ENCODE measurements around the gene SYNE1.
"Not testable (repeated sequence)": the region's sequence is repeated elsewhere in the genome, so short reads cannot be mapped to it uniquely, and the experiment has no call there.

The SYNE1 gene

DNA sequence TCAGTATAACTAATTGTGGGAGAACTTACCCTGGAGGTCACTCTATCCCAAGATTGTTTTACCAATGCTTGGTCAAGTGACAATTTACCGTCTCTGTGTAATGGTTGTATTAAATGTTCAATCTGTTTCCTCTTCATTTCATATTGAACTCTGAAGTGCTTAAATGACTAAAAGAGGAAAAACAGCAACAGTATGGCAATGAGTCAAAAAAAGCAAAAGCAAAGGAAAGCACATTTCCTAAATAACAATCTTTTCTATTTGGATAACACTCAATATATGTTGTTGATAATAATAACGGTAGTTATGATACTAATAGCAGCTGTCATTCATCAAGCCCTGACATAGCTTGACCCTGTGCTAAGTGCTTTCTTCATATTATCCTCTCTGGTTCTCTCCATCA is 152.4 kb downstream of the SYNE1 start:
- no peak for FAIRE-seq

- no peak for FAIRE-seq
Observed at GRCh38 chr6:152482289-152482688, 154.9 kb downstream of the SYNE1 start.

DNA sequence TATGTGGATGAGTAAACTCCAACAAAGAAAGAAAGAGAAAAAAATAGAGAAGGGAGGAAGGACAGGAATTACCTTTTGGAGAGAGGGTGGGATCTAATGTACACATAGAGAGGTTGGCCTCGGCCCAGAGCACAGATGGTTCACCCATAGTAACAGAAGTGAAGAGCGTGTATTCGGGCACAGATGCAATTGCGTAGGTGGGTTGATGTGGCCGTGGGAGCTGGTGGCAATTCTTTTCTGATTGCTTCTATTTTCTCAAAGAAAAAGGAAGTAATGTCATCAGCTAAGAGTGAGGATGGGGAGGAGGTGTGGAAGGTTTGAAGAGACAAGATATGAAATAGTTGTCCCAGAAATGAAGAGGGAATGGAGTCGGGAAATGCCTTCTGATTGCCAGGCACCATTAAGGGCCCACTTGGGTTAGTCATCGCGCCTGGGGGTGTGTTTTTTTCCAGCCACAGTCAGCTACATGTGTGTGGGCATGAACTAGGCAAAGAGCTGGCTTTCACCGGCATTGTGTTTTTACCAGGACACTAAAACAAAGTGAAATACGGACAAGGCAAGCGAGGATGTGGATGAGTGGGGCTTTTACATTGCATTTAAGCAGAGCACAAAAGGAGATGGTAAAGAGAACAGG is 158.7 kb downstream of the SYNE1 start:
- FAIRE-seq, result no peak

- no peak for FAIRE-seq
Observed at GRCh38 chr6:152474354-152474753, 162.8 kb downstream of the SYNE1 start.

DNA sequence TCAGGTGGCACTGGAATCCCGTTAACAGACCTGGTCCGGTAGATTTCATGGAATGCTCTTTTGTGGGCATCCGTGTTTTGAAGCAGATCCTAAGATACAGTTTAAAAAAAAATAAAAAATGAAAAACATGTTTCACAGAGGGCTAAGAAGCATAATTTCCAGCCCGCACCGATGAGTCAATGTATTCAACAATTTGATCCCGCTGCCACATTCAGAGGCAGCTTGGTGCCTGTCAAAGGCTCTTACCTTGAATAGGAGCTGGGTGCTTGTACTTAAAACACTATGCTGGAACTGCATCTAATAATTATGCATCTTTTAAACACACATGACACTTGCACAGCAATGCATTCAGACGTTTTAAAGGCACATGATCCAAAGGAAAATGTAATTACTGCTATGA is 164.8 kb downstream of the SYNE1 start:
- no peak for FAIRE-seq

- peak; percentile 72 for FAIRE-seq
Observed at GRCh38 chr6:152471456-152472265, 165.5 kb downstream of the SYNE1 start.

- no peak for FAIRE-seq
Observed at GRCh38 chr6:152463164-152463563, 174.0 kb downstream of the SYNE1 start.

GRCh38 chr6:152462716-152463115 is 174.4 kb downstream of the SYNE1 start:
- FAIRE-seq, result no peak

DNA sequence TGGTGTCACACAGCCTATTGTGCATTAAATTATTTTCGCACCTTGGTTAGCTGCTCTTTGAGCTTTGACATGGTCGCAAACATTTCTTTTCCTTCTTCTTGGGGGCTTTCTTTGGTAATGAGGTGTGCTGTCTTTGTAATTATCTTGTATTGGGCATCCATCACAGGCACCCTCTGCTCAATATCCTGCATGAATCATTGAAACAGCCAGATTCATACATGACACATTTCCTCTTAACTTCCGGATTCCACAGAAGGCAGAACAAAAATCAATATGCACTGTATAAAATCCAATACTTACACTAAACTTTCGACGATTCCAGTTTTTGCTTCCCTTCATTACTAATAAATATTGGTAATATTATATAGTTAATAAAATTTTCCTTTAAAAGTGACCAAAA is 175.6 kb downstream of the SYNE1 start:
- no peak for FAIRE-seq

DNA sequence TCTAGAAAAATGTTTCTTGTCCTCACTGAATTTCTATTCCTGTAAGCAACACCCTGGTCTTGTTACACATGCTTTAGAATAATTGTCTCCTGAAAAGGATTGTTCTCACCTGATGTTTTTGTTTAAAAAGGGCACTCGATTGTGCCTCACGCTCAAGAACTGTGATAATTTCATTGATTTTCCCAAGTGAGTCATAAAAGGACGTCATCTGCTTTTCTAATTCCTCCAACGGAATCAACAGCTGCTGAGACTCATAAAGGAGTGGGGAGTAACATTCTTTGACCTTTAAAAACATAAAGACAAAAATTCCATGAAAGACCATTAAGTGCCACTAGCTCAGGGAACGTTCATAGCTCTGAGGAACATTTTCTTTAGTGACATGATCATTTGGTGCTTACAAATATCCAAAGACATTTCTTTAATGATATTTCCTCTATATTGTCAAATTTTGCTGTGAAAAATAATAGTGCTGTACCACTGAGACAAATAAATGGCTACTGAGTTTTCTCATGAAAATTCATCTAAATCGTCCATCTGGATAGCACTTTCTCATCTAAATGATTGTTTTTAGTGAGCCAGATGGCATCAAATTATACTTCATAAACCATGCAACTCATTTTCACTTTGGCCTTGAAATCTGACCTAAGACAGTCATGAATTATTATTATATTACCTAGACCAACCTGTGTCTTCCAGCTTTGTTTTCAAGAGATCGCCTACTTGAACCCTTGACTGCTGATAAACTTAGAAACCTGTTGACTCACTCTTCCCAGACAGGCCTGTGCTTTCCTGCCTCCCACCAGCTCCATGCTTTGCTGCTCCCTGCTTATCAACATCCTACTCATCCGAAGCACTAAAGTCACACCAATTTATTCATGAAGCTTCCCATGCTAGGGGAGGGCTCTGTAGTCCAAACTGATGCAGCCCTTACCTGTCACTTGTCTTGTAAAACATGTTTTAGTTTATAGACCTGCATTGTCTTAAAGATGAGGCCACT is 178.2 kb downstream of the SYNE1 start:
- no peak for FAIRE-seq

- no peak for FAIRE-seq
Observed at GRCh38 chr6:152457949-152458624, 179.1 kb downstream of the SYNE1 start.

DNA sequence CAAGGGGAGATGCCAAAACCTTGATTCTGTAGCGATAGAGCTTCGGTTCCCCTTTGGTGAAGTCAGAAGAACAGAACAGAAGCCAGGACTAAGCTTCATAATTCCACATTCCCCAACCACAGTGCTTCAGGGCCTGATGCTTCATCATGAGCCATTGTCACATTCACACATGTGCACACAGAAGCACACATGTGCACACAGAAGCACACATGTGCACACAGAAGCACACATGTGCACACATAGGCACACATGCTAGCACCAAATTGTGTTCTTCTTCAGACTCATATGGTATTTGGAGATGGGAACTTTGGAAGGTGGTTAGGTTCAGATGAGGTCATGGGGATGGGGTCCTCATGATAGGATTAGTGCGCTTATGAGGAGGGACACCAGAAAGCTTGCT is 183.2 kb downstream of the SYNE1 start:
- no peak for FAIRE-seq

DNA sequence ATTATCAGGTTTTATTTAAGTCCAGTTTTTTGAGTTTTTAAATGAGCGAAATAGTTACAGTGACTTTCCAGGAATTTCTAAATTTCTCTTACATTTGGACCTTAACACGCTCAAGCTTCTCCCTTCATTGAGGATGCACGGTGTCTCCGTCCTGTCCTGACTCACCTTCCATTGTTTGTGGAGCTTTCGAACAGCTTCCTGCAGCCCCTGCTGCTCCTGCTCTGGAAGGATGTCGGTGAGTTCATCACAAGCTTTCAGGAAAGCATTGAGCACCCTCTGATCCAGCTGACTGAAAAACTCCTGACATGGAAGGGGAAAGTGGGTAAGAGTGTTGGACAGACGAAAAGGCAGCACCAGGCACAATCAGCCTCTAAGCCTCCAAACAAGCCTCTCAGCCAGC is 183.7 kb downstream of the SYNE1 start:
- no peak for FAIRE-seq

- no peak for FAIRE-seq
Observed at GRCh38 chr6:152452639-152453038, 184.5 kb downstream of the SYNE1 start.

GRCh38 chr6:152450519-152450918 is 186.6 kb downstream of the SYNE1 start:
- no peak for FAIRE-seq

GRCh38 chr6:152441902-152442301 is 195.3 kb downstream of the SYNE1 start:
- FAIRE-seq, result no peak

- no peak for FAIRE-seq
Observed at GRCh38 chr6:152435816-152436215, 201.3 kb downstream of the SYNE1 start.

DNA sequence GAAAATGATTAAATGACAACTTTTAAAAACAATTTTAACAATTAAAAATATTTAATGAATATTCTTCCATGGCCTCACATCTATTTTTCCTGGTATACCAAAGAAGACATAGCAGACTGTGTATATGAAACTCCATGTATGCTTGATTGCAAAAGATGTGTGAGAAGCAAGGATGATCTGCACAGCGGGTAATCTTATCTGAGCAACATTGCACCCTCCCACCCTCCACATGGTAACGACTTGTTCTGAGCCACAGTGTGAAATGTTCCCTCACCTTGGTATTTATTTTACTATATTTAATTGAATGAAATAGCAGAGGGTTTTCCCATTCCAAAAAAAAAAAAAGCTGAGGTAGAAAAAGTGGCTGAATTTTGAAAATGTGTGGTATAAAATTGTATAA is 204.4 kb downstream of the SYNE1 start:
- FAIRE-seq, result no peak

- FAIRE-seq, result no peak
Observed at GRCh38 chr6:152428126-152428525, 209.0 kb downstream of the SYNE1 start.

- no peak for FAIRE-seq
Observed at GRCh38 chr6:152426276-152426675, 210.9 kb downstream of the SYNE1 start.

DNA sequence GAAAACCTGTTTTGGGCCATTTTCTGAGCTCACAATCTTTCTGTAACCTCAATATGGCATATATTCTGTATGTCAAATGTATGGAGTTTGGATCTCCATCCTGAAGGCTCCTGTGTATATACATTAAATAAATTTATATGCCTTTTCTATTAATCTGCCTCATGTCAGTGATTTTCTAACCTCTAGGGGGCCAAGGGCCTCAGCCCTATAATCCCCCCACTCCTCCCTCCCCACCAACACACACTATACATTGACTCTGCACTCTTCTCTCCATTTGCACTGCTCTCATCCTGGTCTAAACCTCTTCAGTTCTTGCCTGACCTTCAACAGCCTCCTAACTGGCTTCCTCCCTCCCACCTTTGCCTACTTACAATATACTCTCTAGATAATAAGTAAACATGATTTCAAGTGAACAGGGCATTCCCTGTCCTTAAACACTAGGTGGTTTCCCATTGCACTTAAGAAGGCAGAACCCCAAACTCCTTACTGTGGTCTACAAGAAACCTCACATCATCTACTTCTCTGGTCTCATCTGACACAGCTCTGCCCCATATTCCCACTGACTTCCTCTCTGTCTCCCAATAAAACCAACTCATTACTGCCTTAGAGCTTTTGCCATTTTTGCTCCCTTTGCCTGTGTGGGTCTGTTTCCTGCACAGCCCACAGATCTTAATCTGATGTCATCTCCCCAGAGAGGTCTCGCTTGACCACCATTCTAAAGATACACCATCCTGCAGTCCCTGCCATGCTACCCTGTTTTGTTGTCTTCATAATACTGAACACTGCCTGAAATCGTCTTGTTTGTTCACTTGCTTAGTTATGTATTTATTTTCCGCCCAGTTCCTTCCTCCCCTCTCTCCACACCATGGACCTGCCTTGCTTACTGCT is 213.7 kb downstream of the SYNE1 start:
- no peak for FAIRE-seq

GRCh38 chr6:152421496-152421895 is 215.7 kb downstream of the SYNE1 start:
- not testable (repeated sequence) for FAIRE-seq
